HPDE6-E6E7 (cell line): ENCODE data around the gene CREBBP.
A peak's percentile ranks its signal among the peaks of the same experiment; 100 is the strongest.

ENCODE experiments used
- DNase-seq: peaks from one replicate; pipeline ENCODE4 v3.0.0; 2011; ENCODE audit warnings: missing footprints; ENCODE audit errors: extremely low spot score

Gene CREBBP

DNA sequence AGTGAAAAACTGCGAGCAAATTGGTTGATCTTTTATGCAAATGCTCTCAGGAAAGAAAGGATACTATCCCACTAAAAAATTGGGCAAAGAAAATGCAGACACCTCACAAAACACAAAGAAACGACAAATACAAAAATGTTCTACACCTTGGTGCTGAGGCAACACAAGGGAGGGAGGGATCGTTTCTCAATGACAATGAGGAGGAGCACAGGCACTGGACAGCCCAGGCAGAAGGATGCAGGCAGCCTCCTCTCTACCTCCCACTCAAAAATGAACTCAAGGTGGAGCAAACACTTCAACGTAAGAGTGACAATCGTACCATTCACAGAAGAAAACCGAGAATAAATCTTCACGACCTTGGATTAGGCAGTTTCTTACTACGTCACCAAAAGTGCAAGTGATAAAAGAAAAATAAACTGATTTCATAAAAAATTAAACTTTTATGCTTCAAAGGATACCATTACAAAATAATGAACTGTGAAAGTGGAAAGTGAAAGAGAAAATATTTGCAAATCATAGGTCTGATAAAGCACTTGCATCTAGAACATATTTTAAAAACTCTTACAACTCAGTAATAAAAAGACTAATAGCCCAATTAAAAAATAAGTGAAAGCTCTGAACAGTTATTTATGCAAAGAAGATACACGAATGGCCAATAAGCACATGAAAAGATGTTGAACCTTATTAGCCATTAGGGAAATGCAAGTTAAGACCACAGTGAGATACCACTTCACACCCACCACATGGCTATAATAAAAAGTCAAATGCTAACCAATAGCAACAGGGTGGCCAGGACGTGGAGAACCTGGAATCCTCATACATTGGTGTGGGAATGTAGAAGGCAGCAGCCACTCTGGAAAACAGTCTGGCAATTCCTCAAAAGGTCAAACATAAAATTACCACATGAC, 82.4 kb downstream of the CREBBP start:
- DNase-seq, result no peak

DNA sequence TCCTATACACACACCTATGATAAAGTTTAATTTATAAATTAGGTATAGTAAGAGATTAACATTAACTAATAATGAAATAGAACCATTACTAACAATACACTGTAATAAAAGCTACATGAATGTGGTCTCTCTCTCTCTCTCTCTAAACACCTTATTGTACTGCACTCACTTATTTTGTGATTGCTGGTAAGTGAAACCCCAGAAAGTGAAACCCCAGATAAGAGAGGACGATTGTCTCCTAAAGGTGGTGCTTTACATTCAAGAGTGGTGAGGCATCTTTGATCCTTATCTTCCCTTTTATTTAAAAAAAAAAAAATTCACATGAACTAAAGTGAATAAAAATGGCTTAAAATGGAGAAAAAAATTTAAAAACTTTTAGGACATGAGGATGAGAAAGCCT, 83.0 kb downstream of the CREBBP start:
- no peak for DNase-seq

DNA sequence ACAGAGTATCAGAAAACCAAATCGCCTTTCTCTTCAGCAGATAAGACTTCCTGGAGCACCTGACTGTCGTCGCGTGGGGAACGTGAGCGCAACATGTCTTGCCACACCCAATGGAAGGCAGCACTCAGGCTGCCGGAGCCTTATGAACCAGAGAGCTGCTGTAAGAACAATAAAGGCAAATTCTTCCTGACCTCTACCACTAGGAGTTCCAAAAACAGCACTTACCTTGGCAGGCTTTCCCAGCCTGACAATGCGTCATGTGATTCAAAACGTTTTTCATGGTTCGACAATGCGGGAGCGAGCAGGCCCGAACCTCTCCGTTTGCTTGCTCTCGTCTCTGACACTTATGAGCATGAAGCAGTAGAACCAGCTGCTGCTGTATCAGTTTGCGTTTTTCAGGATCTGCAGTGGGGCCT, 87.3 kb downstream of the CREBBP start:
- DNase-seq, result no peak

DNA sequence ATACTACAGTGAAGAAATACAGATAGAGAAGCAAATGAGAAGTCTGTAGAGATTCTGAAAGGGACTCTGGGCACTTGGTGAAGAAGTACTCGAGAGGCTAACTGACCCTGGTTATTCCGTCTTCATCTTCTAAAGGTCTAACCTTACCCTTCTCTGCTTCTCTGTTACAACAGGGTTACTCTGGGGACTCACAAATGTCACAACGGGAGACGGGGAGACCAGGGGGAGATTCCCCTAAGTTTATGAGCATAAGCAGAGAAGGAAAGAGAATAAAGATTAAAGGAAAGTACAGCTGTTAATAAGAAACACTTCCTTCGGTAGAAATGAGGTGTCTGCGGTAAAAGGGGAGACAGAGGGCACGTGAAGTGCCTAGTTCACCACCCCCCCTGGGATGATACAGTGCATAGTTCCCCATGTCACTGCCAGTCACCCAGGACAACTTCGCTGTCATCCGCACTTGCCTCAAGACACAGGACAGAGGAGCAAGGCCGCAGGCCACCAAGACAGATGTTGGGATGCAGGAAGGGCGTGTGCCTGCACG, 88.0 kb downstream of the CREBBP start:
- DNase-seq, result no peak

GRCh38 chr16:3791701-3792100, 88.8 kb downstream of the CREBBP start:
- DNase-seq, result no peak

DNA sequence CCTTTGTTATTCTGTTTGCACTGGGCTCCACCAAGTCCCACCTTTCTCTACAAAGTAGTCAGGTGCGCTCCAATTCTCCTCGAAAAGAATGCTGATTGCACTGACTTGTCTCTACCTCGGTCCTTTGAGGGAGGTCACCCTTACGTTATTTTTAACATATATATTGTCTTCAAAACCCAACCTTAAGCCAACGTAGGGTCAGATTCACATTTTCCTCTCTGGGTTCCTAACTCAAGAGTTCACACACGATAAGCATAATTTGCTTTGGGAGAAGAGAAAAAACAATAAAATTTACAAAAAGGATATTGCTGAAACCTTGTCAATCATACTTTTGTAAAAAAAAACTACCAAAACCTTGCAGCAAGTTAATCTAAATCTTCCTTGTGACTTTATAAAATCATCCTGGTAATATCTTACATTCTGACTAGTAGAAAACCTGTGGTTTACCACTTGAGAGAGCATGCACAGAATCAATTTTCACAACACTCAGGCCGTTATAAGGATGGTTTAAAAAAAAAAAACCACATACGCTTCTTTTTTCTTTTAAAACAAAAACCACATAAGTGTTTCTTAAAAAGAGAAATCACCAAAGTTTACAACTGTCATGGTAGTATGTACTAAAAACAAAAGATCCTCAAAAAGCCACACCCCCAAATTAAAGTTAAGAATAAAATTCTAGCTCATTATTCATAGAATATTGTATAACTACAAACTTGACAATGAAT, 91.0 kb downstream of the CREBBP start:
- DNase-seq, result no peak

- no peak for DNase-seq
Measured at GRCh38 chr16:3788711-3789374, 91.7 kb downstream of the CREBBP start.

GRCh38 chr16:3787924-3788661, 92.4 kb downstream of the CREBBP start:
- no peak for DNase-seq

GRCh38 chr16:3785413-3785812, 95.1 kb downstream of the CREBBP start:
- no peak for DNase-seq

GRCh38 chr16:3783516-3783915, 97.0 kb downstream of the CREBBP start:
- DNase-seq, result no peak

- DNase-seq, result no peak
Measured at GRCh38 chr16:3782566-3782965, 97.9 kb downstream of the CREBBP start.

GRCh38 chr16:3781421-3781820, 99.1 kb downstream of the CREBBP start:
- DNase-seq, result peak; percentile 21

DNA sequence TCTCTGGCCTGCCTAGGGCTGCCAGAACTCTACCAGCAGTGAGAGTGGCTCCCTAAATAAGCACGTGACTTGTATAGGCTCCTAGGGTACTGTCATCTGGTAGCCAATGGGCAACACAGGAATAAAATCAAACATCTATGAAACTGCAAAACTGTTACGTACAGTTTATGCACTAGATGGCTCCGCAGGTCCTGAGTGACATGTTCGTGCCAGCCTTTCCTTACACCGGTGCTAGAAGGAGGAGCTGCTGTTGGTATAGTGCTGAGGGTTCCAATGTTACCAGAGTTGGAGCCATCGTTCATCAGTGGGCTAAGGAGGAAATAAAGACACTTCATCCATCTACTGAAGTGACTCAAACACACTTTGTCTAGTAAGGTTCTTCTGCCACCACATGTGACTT, 99.9 kb downstream of the CREBBP start:
- no peak for DNase-seq

DNA sequence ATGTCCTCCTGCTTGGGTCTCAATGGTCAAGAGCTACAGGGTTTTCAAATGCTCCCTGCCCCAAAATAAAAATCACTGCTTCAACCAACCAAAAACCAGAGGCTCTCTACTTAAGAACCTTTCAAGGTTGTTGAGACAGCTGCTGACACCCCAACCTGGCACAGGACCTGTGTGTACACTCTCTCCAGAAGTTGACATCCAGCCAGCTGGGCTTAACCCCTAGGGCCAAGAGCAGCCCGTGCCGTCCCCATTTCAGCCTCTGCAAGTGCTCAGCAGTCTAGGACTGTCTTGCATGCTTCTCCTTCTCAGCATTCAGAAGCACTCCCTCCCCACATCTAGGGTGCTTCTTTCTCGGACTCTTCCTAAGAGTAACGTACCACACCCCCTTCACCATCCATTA, 104.2 kb downstream of the CREBBP start:
- no peak for DNase-seq

DNA sequence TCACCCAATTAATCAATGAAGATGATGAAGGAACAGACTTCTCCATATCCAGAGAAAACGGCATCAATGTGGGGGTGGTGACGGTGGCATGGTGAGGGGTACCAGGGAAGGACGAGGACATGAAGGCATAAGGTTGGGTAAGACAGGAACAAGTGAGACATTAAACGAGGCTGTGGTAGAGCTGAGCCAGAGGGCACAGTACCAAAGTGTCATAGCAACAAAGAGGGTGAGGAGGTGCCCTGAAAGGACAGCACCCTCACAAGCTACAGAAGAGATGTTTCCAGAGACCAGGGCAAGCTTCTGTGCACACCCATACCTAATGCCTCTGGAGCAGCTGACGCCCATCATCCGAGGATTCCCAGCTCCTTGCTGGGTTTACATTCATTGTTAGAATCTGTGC, 105.7 kb downstream of the CREBBP start:
- no peak for DNase-seq

- no peak for DNase-seq
Measured at GRCh38 chr16:3774156-3774767, 106.3 kb downstream of the CREBBP start.

DNA sequence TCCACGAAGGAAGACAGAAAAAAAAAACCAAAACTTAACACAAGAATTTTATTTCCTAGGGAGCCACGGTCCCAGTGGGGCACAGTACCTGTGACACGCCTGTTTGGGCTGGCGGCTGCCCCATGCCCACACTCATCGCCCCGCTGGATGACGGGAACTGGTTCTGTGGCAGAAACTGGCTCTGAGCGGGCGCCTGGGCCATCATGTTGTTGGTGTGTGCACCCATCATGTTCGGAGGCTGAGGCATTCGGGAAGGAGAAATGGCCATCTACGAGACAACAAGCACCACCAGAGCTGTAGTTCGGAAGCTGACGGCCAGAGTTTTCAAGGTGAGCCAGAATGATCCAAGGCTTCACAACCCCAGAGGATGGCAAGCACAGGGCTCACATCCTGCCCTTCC, 106.8 kb downstream of the CREBBP start:
- no peak for DNase-seq

- DNase-seq, result no peak
Measured at GRCh38 chr16:3771513-3771912, 109.0 kb downstream of the CREBBP start.

- DNase-seq, result no peak
Measured at GRCh38 chr16:3770530-3770929, 110.0 kb downstream of the CREBBP start.

- DNase-seq, result no peak
Measured at GRCh38 chr16:3769942-3770341, 110.6 kb downstream of the CREBBP start.

DNA sequence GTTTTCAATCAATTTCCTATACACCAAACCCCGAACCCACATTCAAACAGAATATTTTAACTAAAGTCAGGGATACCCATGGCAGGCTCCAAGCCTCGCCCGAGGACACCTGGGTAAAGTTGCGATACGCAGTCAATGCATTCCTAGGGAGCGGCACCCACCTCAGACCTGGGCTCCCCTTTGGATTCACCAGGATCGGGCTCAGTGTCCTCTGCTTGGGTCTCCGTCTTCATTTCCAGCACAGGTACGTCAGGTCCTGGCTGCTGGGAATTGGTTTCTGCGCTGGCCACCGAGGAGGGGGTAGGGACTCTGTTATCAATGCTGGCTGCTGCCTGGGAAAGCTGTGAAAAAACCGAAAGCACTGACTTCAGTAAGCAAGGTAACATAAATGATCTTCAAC, 111.5 kb downstream of the CREBBP start:
- DNase-seq, result no peak
